HG03342 (cell line): ENCODE measurements around the gene HMX1.

Source experiments
- ATAC-seq: cut with Tn5 transposase; IDR thresholded peaks from one replicate; pipeline ENCODE4 v1.9.1; 2021; ENCODE audit warnings: mild to moderate bottlenecking, moderate library complexity; ENCODE audit not compliant: unreplicated experiment

Gene HMX1

DNA sequence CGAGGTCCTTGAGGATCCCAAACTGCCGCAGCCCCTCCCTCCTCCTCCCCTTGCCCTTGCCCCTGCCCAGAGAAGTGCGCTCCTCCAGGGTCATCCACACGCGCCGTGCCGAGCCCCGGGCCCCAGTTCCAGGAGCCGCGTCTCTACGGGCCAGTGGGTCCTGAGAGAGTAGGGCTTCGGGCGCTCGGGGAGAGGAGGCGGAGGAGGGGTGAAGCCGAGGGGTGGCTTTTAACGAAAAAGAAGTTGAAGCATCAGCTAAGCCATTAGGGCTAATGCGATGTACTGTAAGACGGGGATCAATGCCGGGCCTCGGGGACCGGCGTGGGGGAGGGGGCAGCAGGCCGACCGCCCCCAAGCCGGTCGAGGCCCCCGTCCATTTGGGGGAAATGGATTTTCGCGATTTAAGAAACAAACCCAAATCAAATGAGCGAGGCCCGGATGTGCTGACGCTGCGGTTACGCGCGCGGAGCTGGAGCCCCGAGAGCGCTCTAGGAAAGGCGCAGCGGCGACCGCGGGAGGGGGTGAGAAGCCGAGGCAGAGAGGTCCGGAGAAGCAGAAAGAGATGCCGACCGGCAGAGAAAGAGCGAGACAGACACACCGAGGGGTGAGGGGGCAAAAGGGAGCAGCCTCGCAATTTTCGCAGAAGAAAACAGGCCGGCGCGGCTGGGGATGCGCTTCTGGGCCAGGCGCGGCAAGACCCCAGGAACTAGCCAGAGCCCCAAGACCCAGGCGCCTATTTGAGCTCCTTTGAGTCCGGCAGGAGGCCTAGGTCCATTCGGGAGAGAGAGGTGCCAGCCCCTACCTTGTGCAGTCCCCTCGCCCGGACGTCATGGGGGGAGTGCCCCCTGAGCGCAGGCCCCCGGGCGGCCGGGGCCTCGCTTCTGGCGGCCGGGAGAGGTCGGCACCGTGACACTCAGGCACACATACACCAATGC, 13.6 kb downstream of the HMX1 start:
- no peak for ATAC-seq

DNA sequence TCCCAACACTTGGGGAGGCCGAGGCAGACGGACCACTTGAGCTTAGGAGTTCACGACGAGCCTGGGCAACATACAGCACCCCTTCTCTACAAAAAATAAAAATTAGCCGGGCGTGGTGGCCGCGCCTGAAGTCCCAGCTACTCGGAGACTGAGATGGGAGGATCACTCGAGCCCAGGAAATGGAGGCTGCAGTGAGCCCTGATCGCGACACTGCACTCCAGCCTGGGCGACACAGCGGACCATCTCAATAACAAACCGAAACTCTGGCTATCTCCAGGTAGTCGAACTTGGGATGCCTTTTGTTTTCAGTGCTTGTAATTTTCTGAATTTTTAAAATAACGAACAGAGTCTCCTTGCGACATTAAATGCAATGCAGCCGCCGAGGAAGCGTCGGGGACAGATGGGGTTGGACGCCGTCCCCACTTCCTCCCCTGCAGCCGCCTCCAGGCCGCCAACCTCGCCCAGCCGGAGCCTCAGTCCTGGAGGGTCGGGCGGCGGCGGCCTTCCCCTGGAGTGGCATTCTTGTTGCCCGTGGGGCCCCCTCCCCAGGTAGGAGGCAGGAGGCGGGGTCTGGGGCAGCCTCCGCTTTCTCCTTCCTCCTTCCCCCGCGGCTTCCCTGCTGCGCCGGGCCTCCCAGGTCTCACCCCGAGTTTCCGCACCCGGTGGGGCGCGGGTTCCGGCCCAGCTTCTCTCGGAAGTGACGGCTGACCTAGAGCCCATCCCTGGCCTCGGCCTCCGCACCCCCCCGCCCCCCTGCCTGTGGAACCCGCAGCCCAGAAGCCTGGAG, 14.6 kb downstream of the HMX1 start:
- no peak for ATAC-seq

DNA sequence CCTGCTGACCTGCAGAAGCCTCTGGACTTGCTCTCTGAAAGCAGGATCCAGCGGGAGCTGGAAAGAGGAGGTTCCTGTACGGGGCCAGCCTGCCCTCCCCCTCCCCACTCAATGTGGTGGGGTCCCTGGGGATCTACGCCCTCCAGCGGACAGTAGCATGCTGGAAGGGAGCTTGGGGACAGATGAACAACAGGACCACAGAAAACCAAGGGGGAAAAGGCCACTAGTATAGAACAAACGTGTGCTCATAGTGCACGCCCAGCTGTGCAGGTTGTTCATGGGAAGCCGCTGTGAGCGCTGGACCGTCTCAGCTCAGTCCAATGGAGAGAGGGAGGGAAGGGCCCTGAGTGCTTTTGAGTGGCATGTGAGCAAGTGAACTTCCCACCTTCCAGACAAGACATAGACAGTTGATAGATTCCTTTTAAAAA, 15.8 kb downstream of the HMX1 start:
- ATAC-seq = no peak

DNA sequence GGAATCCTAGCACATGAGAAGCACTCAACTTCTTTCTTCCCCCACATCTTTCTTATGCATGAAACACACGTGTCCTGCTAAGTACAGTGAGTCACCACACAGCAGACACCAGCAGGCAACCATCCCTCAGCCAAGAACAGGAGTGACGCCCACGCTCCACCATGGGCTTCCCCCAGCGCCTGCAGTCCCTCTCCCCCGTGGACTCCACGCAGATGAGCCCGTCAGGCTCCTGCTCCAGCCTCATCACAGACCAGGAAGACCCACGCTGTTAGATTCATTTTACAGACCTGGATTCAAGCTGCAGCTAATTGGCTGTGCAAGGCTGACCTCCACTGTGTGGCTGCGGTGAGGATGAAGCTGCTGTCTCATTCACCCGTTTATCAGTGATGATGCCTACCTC, 16.7 kb downstream of the HMX1 start:
- no peak for ATAC-seq

DNA sequence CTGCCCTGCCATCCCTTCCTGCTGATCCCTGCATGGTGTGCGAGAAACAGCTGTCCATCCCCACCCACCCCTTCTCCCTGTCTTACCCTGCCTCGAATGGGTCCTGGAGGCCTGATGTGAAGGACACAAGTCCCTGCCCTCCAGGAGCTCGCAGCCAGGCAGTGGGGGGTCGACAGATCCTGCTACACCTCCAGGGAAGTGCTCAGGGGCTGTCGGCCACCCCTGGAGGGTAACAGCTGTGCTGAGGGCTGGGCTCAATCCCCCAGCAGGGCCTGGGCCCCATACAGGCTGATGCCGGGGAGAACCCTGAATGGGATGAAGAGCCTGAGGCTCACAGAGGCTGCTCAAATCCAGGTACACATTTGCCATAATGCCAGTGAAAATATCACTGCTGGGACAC, 17.6 kb downstream of the HMX1 start:
- ATAC-seq = no peak

DNA sequence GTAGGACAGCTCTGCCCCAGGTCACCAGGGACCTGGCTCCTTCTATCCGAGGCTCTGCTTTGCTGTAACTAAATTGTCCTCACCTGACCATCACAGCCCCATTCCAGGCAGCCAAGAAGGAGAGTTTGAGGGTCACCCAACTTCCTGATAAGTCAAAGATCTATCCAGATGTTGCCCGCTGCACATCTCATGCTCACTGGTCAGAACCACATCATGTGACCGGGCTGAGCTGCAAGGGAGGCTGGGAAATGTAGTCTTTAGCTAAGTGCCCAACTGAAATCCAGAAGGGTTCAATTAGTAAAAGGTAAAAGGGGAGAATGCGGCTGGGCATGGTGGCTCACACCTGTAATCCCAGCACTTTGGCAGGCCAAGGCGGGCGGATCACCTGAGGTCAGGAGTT, 18.4 kb downstream of the HMX1 start:
- no peak for ATAC-seq

DNA sequence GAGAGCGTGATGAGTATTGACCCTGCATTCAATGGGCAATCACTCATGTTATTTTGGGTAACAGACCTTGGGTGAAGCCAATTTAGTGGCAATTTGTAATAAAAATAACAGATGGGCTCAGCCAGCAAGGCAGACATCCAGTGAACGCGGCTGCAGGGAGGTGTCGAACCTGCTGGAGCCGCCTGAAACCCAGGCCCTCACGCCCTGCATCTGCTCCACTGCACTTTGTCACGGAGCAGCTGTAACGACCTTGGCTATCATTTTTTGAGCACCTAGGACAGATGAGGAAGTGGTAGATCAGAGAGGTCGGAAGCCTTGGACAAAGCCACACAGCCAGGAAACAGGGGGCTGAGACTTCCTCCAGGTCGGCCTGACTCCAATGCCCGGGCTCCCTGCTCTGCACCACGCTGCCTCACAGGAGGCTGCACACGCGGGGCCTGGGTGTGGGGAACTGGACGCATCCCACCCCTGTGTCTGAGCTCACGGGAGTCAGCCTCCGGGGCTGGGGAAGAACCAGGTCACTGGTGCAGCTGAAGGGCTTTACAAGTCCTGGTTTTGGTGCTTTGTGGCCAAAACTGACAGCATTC, 19.4 kb downstream of the HMX1 start:
- no peak for ATAC-seq

DNA sequence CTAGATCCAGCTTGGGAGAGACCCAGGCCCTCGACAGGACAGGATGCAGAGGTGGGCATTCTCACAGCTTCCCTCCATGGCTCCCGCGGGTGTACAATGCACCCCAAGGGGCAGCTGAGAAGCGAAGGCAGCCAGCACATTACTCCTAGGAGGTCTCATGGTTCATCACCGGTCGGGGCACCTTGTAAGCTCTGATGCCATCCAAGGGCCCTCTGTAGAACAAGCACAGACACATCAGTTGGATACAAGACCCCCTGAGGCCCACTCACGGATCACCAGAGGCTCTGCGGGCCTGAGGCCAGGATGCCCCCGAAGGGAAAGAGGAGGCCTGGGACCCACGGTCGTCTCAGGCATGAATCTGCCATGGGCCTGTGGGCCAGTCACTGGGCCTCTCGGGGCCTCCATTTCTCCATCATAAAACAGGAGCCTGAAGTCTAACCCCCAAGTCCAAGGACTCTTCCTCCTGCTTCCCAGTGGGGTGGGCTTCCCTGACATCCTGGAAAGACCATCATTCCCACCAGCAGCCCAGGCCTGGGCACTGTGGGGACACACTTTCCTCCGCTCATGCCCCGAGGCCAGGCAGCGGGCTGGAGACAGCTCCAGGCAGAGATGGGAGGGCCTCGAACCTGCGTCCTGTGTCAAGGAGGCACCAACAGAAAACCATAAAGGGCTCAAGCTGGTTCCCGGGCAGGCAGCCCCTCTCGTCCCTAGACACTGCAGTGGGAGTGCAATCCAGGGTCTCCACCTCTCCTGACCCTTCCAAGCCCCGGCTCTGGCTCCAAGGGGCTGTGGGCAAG, 20.1 kb downstream of the HMX1 start:
- ATAC-seq = no peak

DNA sequence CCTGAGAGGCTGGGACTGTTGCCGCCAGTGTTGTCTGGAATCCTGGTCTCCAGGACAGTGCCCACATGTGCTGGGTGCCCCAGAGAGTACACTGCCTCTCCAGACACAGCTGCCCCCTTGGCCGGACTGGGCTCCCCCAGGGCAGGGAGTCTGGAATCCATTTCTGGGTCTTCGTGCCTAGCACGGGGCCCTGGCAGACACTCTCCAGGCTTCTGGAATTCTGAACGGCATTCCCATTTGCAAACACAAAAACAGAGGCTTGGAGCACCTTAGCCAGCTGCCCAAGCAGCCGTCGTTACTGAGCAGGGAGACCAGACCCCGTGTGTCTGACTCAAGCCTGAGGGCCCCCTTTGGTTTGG, 20.8 kb downstream of the HMX1 start:
- ATAC-seq = no peak

DNA sequence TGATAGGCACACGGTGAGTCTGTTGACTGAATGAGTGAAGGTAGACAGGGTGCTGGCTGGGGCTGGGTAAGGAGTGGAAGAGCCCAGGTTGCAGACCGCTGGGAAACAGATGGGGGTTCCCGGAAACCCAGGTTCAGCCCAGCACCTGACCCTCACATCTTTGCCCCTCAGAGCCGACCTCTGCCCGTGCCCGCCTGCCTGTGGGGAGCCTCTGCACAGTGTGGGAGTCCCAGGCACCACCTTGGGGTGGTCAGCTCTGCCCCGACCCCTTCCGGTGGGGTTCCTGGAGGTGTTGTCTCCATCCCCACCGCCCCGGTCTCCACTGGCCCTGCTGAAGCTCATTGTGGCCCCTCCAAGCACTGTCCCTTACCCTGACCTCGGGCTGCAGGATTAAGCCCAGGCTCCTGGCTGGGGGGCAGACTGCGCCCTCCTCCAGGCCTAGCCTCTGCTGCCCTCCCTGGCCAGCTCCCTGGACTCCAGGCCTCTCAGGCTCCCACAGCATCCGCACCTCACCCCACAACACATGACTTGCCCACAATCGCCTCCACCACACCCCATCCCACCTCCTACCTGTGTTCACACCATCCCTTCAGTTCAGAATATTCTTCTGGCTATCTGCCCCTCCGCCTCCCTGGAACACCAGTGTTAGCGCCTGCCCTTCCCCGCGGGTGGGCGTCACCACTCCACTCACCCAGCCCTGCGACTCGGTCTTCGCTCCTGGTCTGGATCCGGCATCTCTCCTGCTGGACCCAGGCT, 21.4 kb downstream of the HMX1 start:
- ATAC-seq = no peak

DNA sequence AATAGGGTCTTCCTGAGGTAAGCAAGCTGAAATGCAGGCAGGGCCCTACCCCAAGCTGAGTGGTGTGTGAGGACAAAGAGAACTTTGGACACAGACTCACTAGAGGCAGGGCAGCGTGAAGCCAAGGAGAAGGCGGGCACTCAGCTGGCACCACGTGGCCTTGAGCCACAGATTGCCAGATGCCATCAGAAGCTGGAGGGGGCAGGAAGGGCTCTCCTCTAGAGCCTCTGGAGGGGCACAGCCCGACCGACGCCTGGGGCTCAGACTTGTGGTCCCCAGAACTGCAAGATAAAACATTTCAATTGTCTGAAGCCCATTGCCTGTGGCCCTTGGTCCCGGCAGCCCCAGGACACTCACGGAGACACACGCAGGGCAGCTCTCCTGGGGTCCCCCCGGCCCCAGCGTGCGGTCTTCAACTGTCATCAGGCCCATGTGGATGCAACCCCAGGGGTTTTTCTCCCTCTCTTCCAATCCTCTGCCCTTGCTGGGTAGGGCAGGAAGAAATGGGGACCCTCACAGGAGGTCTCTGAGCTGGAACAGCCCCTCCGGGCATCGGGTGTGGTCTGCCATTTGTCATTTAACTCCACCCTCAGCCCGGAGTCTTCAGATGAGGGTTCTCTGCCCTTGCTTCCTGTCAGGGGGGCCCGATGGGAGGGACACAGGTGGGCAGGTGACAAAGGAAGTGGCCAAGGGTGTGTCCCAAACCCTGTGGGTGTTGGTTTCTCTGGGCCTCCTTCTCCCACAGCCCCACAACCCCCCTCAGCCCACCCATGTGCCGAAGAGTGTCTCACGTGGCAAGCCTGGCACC, 22.2 kb downstream of the HMX1 start:
- no peak for ATAC-seq

DNA sequence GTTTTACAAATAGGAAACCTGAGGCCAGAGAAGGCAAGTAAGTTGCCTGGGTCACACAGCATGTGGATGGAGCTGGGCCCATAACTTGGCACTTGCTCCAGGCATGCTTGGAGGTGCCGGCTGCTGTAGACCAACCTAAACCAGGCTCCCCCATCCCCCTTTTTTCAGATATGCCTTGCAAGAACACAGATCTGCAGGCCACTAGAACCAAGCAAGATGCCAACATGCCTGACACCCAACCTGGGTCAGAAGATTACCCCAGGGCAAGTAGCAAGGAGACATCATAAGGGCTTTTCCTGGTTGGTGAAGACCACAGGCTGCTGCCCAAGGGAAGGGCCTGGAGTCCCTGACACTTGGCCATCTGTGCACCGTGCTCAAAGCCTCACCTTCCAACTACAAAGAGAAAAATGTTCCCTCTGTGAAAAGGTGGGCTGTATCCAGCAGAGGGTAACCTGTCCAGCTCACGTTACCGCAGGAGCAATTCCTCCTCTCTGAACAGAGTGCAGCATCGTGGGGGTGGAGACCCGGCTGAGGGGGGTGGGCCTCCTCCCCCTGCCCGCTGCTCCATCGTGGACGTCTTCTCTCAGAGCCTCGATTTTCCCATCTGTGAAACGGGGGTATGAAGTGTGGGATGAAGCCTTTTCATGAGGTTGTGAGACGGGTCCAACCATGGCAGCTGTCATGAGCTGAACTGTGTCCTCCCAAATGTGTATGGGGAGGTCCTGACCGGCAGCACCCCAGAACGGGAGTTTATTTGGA, 23.0 kb downstream of the HMX1 start:
- ATAC-seq = no peak

DNA sequence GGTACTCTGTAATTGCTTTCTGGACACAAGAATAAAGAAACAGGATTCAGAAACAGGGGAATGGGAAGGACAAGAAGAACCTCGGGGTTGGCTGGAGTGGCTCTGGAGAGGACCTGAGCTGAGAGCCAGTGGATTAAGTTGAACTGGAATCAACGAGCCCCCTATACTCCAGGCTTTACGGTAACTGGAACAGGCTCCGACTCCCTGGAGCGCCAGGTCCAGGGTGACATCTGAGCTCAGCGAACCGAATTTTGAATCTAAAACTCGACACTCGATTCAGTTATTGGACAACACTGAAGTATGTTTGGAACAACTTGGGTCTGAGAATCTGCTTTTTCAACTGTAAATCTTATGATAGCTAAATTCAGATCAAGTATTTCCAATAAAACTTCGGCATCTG, 23.9 kb downstream of the HMX1 start:
- ATAC-seq = no peak

DNA sequence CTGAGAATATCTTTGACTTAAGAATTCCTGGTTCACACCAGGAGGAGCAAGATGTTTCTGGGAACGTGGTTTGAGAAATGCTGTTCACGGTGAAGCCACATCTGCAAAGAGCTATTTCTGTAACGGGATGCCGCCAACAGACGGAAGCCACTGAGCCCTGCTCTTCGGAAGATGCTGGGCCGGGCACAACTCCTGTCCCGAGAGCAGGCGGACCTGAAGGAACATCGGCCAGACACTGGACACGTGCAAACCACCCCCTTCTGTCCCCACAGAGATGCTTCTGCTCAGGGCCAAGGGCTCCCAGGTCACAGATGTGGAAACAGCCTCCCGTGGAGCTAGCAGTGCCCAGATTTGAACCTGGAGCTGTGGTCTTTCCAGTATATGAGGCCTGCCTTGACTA, 24.3 kb downstream of the HMX1 start:
- ATAC-seq = no peak

DNA sequence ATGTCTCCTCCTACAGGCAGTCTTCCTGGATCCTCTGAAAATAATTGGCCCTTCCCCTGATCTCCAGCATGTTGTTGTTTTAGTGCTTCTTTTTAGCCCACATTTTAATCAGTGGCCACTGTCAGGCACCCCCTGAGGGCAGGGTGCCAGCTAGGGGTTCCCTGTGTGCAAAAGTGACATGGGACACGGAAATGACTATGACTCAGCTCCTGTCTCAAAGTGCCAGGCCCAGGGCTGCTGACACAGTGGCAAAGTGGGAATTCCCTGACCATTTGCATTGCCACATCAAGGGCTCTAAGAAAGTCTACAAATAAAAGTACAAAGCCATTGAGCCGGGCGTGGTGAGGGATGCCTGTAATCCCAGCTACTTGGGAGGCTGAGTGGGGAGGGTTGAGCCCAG, 24.8 kb downstream of the HMX1 start:
- ATAC-seq = no peak

DNA sequence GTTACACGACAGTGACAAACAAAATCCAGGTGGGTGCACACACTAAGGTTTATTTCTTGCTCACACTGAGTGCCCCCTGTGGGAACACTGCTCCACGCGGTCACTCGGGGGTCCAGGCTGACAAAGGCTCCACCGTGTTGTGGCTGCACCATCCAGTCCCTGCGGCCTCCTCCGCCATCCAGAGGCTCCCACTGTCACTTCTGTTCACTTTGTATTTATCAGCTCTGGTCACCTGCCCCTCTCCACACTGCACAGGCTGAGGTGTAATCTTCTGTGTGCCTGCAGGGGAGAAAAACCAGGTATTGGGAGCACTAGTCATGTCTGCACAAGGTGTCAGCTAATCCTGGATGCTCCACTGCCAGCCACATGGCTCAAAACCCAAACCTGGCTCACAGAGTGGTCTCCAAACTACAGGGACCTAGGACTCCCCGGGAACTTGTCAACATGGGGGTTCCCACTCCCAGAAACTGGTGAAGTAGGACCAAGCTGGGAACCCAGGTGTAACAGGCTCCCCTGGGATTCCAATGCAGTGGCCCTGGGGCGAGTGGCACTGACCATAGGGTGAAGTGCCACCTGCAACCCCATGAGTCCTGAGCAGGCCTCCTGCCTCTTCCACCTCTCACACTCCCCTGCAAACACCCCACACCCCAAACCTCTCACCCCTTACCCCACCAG, 25.5 kb downstream of the HMX1 start:
- no peak for ATAC-seq

DNA sequence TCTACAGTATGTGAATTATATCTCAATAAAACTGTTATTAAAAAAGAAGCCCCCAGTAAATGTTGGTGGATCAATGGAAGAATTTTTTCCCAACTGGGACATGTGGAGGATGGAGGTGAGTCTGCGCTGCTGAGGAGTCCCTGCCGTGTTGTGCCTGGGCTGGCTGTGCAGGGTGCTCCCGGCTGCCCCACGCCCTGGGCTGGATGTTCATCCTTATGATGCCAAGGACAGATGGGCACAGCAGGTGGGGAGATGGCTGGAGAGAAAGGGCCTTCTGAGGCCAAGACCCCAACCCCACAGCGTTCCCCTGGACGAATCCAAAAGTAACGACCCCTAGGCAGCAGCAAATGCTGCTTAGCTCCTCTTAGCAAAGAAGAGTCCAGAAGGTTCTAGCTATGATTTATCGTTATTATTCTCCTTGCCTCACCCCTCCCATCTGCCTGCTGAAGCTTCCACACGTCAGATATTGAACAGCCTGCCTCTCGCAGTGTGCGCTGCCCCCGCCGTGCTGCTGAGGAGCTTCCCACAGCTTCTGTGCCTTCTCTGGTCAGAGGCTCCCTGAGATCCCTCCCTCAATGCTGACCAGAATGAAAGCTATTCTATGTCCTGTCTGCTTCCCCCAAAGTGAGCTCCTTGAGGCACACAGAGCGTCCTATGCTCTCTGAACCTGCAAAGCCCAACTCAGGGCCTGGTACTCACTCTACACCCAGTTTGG, 26.5 kb downstream of the HMX1 start:
- no peak for ATAC-seq

DNA sequence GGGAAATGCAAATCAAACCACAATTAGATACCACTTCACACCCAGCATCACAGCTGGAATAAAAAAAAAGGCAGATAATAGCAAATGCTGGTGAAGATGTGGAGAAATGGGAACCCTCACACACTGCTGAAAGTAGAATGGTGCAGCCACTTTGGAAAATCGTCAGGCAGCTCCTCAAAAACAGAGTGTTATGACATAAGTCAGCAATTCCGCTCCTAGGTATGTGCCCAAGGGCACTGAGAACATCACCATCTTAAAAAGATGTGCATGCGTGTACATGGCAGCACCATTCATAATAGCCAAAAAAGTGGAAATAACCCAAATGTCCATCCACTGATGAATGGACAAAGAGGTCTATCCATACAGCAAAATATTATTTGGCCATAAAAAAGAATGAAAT, 28.0 kb downstream of the HMX1 start:
- ATAC-seq = no peak
